T-helper 17 cell (primary cell): Measurements from ENCODE around the gene NAP1L4. TPM values are rescaled to one million over a fixed set of nuclear protein-coding genes. Genes with fewer than 3 reads are reported as not detected.

Experiments used
- ATAC-seq: fragments of 150-1000 bp; cut with Tn5 transposase; 2 replicates; pipeline ENCODE4 v1.10.0; 2021; ENCODE audit warnings: mild to moderate bottlenecking, moderate library complexity
- DNase-seq, 3 donors: peaks; one replicate each; pipeline versions ENCODE4 v3.0.0 to v3.0.0-alpha.2; 2020 to 2021
- H3K9me3 ChIP-seq: one replicate; pipeline ENCODE4 v1.7.0; 2013; ENCODE audit warnings: low read length, mild to moderate bottlenecking; ENCODE audit not compliant: control insufficient read depth, poor library complexity, severe bottlenecking
- H3K27ac Mint-ChIP-seq: one replicate; pipeline ENCODE4 v1.8.0; 2022; ENCODE audit warnings: mild to moderate bottlenecking, moderate library complexity, mixed read lengths
- H3K27me3 Mint-ChIP-seq: one replicate; pipeline ENCODE4 v1.8.0; 2022; ENCODE audit warnings: mixed read lengths
- H3K36me3 Mint-ChIP-seq: one replicate; pipeline ENCODE4 v1.8.0; 2022; ENCODE audit warnings: low read depth, mixed read lengths
- H3K4me1 Mint-ChIP-seq: one replicate; pipeline ENCODE4 v1.8.0; 2022; ENCODE audit warnings: mild to moderate bottlenecking, mixed read lengths
- H3K4me3 Mint-ChIP-seq: one replicate; pipeline ENCODE4 v1.8.0; 2022; ENCODE audit warnings: mild to moderate bottlenecking, moderate library complexity, mixed read lengths
- total RNA-seq, 4 donors: library from RNA in 2 of 4; stranded (reverse) in 2 of 4; gene quantifications; one replicate each; pipeline ENCODE4 v1.2.3 and lab custom pipeline; 2022 to 2026

NAP1L4 gene
- total RNA-seq, 2 donors from 2014 or later, result 229 to 275 TPM

GRCh38 chr11:2929950-2930703, 62.0 kb downstream of the NAP1L4 start:
- Mint-ChIP-seq H3K36me3 (no peaks in the 10 kb centered on the region), H3K4me3 (peak overlapping the region; percentile 90), H3K27ac (peak overlapping the region; percentile 86), H3K4me1 (peaks cover 20% of the 10 kb centered on the region), H3K27me3 (peaks cover 9% of the 10 kb centered on the region)
- ATAC-seq (no peak), DNase-seq (no peak)
- no peaks in the 10 kb centered on the region for H3K9me3 ChIP-seq

- H3K27me3 Mint-ChIP-seq, result peaks cover 9% of the 10 kb centered on the region
- ATAC-seq (peak; percentile 28), DNase-seq (peak in 2 of 3 donors; percentile 24 to 37)
- H3K4me3 Mint-ChIP-seq, result peak overlapping the region; percentile 90
- no peaks in the 10 kb centered on the region for H3K9me3 ChIP-seq
- H3K27ac Mint-ChIP-seq, result peak overlapping the region; percentile 86
- no peaks in the 10 kb centered on the region for H3K36me3 Mint-ChIP-seq
- H3K4me1 Mint-ChIP-seq, result peaks cover 20% of the 10 kb centered on the region
Measured at GRCh38 chr11:2929531-2929949, 62.6 kb downstream of the NAP1L4 start.

- Mint-ChIP-seq H3K4me3 (peak within 1 kb of the TSS; percentile 90), H3K36me3 (no peaks in the 10 kb centered on the region), H3K27me3 (peaks cover 9% of the 10 kb centered on the region), H3K4me1 (peaks cover 20% of the 10 kb centered on the region), H3K27ac (peak within 1 kb of the TSS; percentile 86)
- no peaks in the 10 kb centered on the region for H3K9me3 ChIP-seq
- DNase-seq, result peak; percentile 35 to 44 (median 35)
- peak; percentile 61 for ATAC-seq
Measured at GRCh38 chr11:2928605-2929530, 63.3 kb downstream of the NAP1L4 start, which contains the start of gene PHLDA2. TSS of gene PHLDA2 (minus strand) at chr11:2929420. CDS start at chr11:2929364, 56 bp downstream.

GRCh38 chr11:2927851-2928604, 64.1 kb downstream of the NAP1L4 start:
- H3K36me3 Mint-ChIP-seq, result no peaks in the 10 kb centered on the region
- H3K27me3 Mint-ChIP-seq, result peaks cover 9% of the 10 kb centered on the region
- H3K27ac Mint-ChIP-seq, result peak overlapping the region; percentile 19
- no peak for ATAC-seq
- no peaks in the 10 kb centered on the region for H3K9me3 ChIP-seq
- H3K4me1 Mint-ChIP-seq, result peaks cover 17% of the 10 kb centered on the region
- H3K4me3 Mint-ChIP-seq, result peak overlapping the region; percentile 90
- peak in 1 of 3 donors; percentile 10 for DNase-seq

- ATAC-seq, result no peak
- peak overlapping the region; percentile 90 for H3K4me3 Mint-ChIP-seq
- peaks cover 9% of the 10 kb centered on the region for H3K27me3 Mint-ChIP-seq
- no peaks in the 10 kb centered on the region for H3K36me3 Mint-ChIP-seq
- peaks cover 17% of the 10 kb centered on the region for H3K4me1 Mint-ChIP-seq
- peak overlapping the region; percentile 19 for H3K27ac Mint-ChIP-seq
- H3K9me3 ChIP-seq, result no peaks in the 10 kb centered on the region
- DNase-seq, result no peak
Measured at GRCh38 chr11:2927121-2927800, 64.9 kb downstream of the NAP1L4 start.

GRCh38 chr11:2926611-2927051, 65.5 kb downstream of the NAP1L4 start:
- Mint-ChIP-seq H3K4me1 (peaks cover 17% of the 10 kb centered on the region), H3K27me3 (peaks cover 9% of the 10 kb centered on the region), H3K27ac (no peak overlapping the region), H3K36me3 (no peaks in the 10 kb centered on the region), H3K4me3 (no peak overlapping the region)
- H3K9me3 ChIP-seq, result no peaks in the 10 kb centered on the region
- no peak for ATAC-seq
- no peak for DNase-seq

- Mint-ChIP-seq H3K27ac (no peak overlapping the region), H3K27me3 (peaks cover 9% of the 10 kb centered on the region), H3K4me3 (no peak overlapping the region), H3K4me1 (peaks cover 11% of the 10 kb centered on the region), H3K36me3 (no peaks in the 10 kb centered on the region)
- ATAC-seq (no peak), DNase-seq (no peak)
- no peaks in the 10 kb centered on the region for H3K9me3 ChIP-seq
Measured at GRCh38 chr11:2924821-2925675, 67.1 kb downstream of the NAP1L4 start.

GRCh38 chr11:2924381-2924780, 67.7 kb downstream of the NAP1L4 start:
- H3K36me3 Mint-ChIP-seq, result no peaks in the 10 kb centered on the region
- H3K4me3 Mint-ChIP-seq, result no peak overlapping the region
- no peak overlapping the region for H3K27ac Mint-ChIP-seq
- ATAC-seq, result no peak
- H3K27me3 Mint-ChIP-seq, result peaks cover 9% of the 10 kb centered on the region
- DNase-seq, result no peak
- peaks cover 8% of the 10 kb centered on the region for H3K4me1 Mint-ChIP-seq
- H3K9me3 ChIP-seq, result no peaks in the 10 kb centered on the region

- H3K9me3 ChIP-seq, result no peaks in the 10 kb centered on the region
- DNase-seq, result no peak
- Mint-ChIP-seq H3K4me3 (no peak overlapping the region), H3K4me1 (peaks cover 11% of the 10 kb centered on the region), H3K36me3 (no peaks in the 10 kb centered on the region), H3K27me3 (peaks cover 9% of the 10 kb centered on the region), H3K27ac (no peak overlapping the region)
- ATAC-seq, result no peak
Measured at GRCh38 chr11:2923446-2924375, 68.4 kb downstream of the NAP1L4 start.

- H3K4me1 Mint-ChIP-seq, result peaks cover 4% of the 10 kb centered on the region
- H3K36me3 Mint-ChIP-seq, result no peaks in the 10 kb centered on the region
- no peak overlapping the region for H3K4me3 Mint-ChIP-seq
- peaks cover 2% of the 10 kb centered on the region for H3K27me3 Mint-ChIP-seq
- no peaks in the 10 kb centered on the region for H3K9me3 ChIP-seq
- no peak for DNase-seq
- ATAC-seq, result no peak
- H3K27ac Mint-ChIP-seq, result no peak overlapping the region
Measured at GRCh38 chr11:2922655-2923054, 69.5 kb downstream of the NAP1L4 start.
